Gastrocnemius medialis (tissue), 4 donors: ENCODE measurements around the gene ARAF.

Experiments
- CTCF ChIP-seq, 5 experiments: fragments of 450-650 bp in 3 of 5; fragments of 200-600 bp in 2 of 5; sonication (generic) in 2 of 5; IDR thresholded peaks in 4 of 5; conservative IDR thresholded peaks in 1 of 5; 1 replicate in 4 of 5; 2 replicates in 1 of 5; pipeline ENCODE4 v1.5.1; 2016 to 2019; ENCODE audit warnings: antibody characterized with exemption in 5 of 5, mild to moderate bottlenecking in 3 of 5, moderate library complexity in 3 of 5
- POLR2A ChIP-seq, 2 donors: fragments of 450-650 bp; IDR thresholded peaks; one replicate each; pipeline ENCODE4 v1.6.1; 2017; ENCODE audit warnings: antibody characterized with exemption in 2 of 2, mild to moderate bottlenecking in 2 of 2, moderate library complexity in 2 of 2

- TF ChIP-seq CTCF (IDR thresholded peaks at IDR 0.05 in 4 of 5, conservative IDR thresholded peaks at IDR 0.05 in 1 of 5) (no peak), POLR2A (IDR thresholded peaks at IDR 0.05) (no peak)
Measured at GRCh38 chrX:47608130-47608810, 47.3 kb downstream of the ARAF start.
